HG03039 (cell line): ENCODE results near the gene PFDN2.

Experiments used
- ATAC-seq: cut with Tn5 transposase; IDR thresholded peaks from one replicate; pipeline ENCODE4 v1.9.1; 2021; ENCODE audit warnings: mild to moderate bottlenecking, moderate library complexity; ENCODE audit not compliant: unreplicated experiment

The PFDN2 gene

GRCh38 chr1:161106431-161106830 lies 11.4 kb downstream of the PFDN2 start:
- no peak for ATAC-seq

GRCh38 chr1:161100556-161100955 lies 17.3 kb downstream of the PFDN2 start:
- ATAC-seq = no peak

GRCh38 chr1:161099090-161099802 lies 18.6 kb downstream of the PFDN2 start:
- no peak for ATAC-seq

GRCh38 chr1:161098210-161099068 lies 19.4 kb downstream of the PFDN2 start, which contains the start of gene KLHDC9:
Gene KLHDC9 (plus strand): TSS chr1:161098361. CDS start chr1:161098536, 175 bp downstream.
- peak; percentile 53 for ATAC-seq

GRCh38 chr1:161096530-161096929 lies 21.3 kb downstream of the PFDN2 start:
- ATAC-seq = no peak

GRCh38 chr1:161096015-161096414 lies 21.8 kb downstream of the PFDN2 start:
- no peak for ATAC-seq

GRCh38 chr1:161095230-161095629 lies 22.6 kb downstream of the PFDN2 start:
- no peak for ATAC-seq

GRCh38 chr1:161094481-161094880 lies 23.4 kb downstream of the PFDN2 start:
- no peak for ATAC-seq

GRCh38 chr1:161092621-161093028 lies 25.2 kb downstream of the PFDN2 start:
- ATAC-seq = no peak

GRCh38 chr1:161091796-161092507 lies 25.9 kb downstream of the PFDN2 start:
- ATAC-seq = no peak

- no peak for ATAC-seq
Measured at GRCh38 chr1:161091093-161091492, 26.7 kb downstream of the PFDN2 start.

GRCh38 chr1:161090617-161091016 lies 27.2 kb downstream of the PFDN2 start:
- ATAC-seq = no peak

GRCh38 chr1:161089938-161090337 lies 27.9 kb downstream of the PFDN2 start:
- ATAC-seq = no peak

- ATAC-seq = no peak
Measured at GRCh38 chr1:161089251-161089924, 28.4 kb downstream of the PFDN2 start, which contains the start of gene NECTIN4. Gene NECTIN4 (minus strand): TSS chr1:161089558. CDS start chr1:161089296, 262 bp downstream.

GRCh38 chr1:161088587-161089110 lies 29.2 kb downstream of the PFDN2 start:
- ATAC-seq = no peak

GRCh38 chr1:161086457-161086856 lies 31.4 kb downstream of the PFDN2 start:
- no peak for ATAC-seq

- no peak for ATAC-seq
Measured at GRCh38 chr1:161085165-161085564, 32.7 kb downstream of the PFDN2 start.

GRCh38 chr1:161084597-161084988 lies 33.2 kb downstream of the PFDN2 start:
- ATAC-seq = no peak

- ATAC-seq = no peak
Measured at GRCh38 chr1:161083748-161084596, 33.9 kb downstream of the PFDN2 start.
